Ovary (tissue), 3 donors: ENCODE measurements around the gene GHRL.

Source experiments
- EP300 ChIP-seq: sonication (generic); formaldehyde crosslinking; IDR thresholded peaks from one replicate; pipeline ENCODE4 v1.6.1; 2017; ENCODE audit warnings: antibody characterized with exemption
- POLR2A ChIP-seq: fragments of 450-650 bp; IDR thresholded peaks from one replicate; pipeline ENCODE4 v1.6.1; 2017; ENCODE audit warnings: antibody characterized with exemption, mild to moderate bottlenecking, moderate library complexity
- TF ChIP-seq, protein P1 (sequence below), 3 donors: fragments of 450-650 bp in 2 of 3; fragments of 200-600 bp in 1 of 3; IDR thresholded peaks; one replicate each; pipeline versions ENCODE4 v1.5.1 to v1.8.0; 2016 to 2022; ENCODE audit warnings: antibody characterized with exemption in 3 of 3, mild to moderate bottlenecking in 1 of 3
- donor health status: DM: no; HTN: no; CAD: no.

DNA sequence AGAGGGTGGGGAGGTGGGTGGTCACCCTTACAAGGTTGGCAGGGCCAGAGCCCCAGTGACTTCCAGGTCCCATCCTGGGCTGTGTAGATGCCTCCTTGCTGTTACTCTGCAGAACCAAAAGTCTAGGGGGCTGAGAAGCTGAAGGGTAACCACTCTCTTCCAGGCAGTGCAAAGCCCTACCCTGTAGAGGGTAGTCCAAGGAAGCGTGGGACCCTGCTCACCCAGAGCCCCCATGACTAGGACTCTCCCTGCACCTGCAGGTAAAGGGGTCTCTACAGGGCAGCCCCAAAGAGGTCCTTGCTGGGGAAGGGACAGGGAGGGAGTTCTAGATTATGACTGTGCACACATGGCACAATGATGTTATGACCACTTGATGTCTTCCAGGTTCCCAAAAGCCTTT lies 14.2 kb downstream of the GHRL start:
- TF ChIP-seq POLR2A = no peak
- TF ChIP-seq, protein P1, sequence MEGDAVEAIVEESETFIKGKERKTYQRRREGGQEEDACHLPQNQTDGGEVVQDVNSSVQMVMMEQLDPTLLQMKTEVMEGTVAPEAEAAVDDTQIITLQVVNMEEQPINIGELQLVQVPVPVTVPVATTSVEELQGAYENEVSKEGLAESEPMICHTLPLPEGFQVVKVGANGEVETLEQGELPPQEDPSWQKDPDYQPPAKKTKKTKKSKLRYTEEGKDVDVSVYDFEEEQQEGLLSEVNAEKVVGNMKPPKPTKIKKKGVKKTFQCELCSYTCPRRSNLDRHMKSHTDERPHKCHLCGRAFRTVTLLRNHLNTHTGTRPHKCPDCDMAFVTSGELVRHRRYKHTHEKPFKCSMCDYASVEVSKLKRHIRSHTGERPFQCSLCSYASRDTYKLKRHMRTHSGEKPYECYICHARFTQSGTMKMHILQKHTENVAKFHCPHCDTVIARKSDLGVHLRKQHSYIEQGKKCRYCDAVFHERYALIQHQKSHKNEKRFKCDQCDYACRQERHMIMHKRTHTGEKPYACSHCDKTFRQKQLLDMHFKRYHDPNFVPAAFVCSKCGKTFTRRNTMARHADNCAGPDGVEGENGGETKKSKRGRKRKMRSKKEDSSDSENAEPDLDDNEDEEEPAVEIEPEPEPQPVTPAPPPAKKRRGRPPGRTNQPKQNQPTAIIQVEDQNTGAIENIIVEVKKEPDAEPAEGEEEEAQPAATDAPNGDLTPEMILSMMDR (IDR thresholded peaks at IDR 0.05) = no peak
- TF ChIP-seq EP300 = no peak
